Activated T-helper 2 cell treated with anti-CD3 and anti-CD28 coated beads, Interferon-gamma antibody, Interleukin-2, Interleukin-4, amounts not matched to agents 10 μg/mL and 5 μg/mL and 100 μg/mL, durations not matched to agents 14 hours and 24 hours and 36 hours (primary cell): ENCODE results near the gene KIAA0040. TPM values are rescaled to one million over a fixed set of nuclear protein-coding genes. Genes with fewer than 3 reads are reported as not detected.

Source experiments
- DNase-seq: peaks from one replicate; pipeline ENCODE4 v3.0.0; 2021; ENCODE audit warnings: low spot score
- H3K27ac Mint-ChIP-seq: one replicate; pipeline ENCODE4 v1.8.0; 2021; ENCODE audit warnings: mixed read lengths
- H3K27me3 Mint-ChIP-seq: one replicate; pipeline ENCODE4 v1.8.0; 2021; ENCODE audit warnings: low read depth, mixed read lengths
- H3K36me3 Mint-ChIP-seq: one replicate; pipeline ENCODE4 v1.8.0; 2021; ENCODE audit warnings: low read depth, mixed read lengths
- H3K4me1 Mint-ChIP-seq: one replicate; pipeline ENCODE4 v1.8.0; 2021; ENCODE audit warnings: low read depth, mixed read lengths
- H3K4me3 Mint-ChIP-seq: one replicate; pipeline ENCODE4 v1.8.0; 2021; ENCODE audit warnings: low read depth, mild to moderate bottlenecking, moderate library complexity, mixed read lengths
- H3K9me3 Mint-ChIP-seq: one replicate; pipeline ENCODE4 v1.8.0; 2021; ENCODE audit warnings: mixed read lengths
- intact Hi-C: fragments of 100-400 bp; cut with micrococcal nuclease; formaldehyde crosslinking; loops from one replicate; pipeline ENCODE4 v1.15.1; 2023
- total RNA-seq: library from RNA; stranded (reverse); gene quantifications from 2 replicates; pipeline ENCODE4 v1.2.3, GENCODE V29; 2022

KIAA0040 gene
- total RNA-seq, 1 donor from 2014 or later, result 35.3 TPM

- no peak for DNase-seq
- no peak overlapping the region for H3K27ac Mint-ChIP-seq
- H3K4me1 Mint-ChIP-seq, result peaks cover 36% of the 10 kb centered on the region
- no peaks in the 10 kb centered on the region for H3K27me3 Mint-ChIP-seq
- H3K36me3 Mint-ChIP-seq, result peaks cover 11% of the 10 kb centered on the region
- H3K9me3 Mint-ChIP-seq, result peaks cover 14% of the 10 kb centered on the region
- intact Hi-C loops, result no loop called here
- H3K4me3 Mint-ChIP-seq, result no peak overlapping the region
Measured at GRCh38 chr1:175216444-175216843, 23.9 kb upstream of the KIAA0040 start.

- no peak overlapping the region for H3K4me3 Mint-ChIP-seq
- H3K9me3 Mint-ChIP-seq, result peaks cover 15% of the 10 kb centered on the region
- no peak overlapping the region for H3K27ac Mint-ChIP-seq
- peaks cover 11% of the 10 kb centered on the region for H3K36me3 Mint-ChIP-seq
- no peak for DNase-seq
- no peaks in the 10 kb centered on the region for H3K27me3 Mint-ChIP-seq
- intact Hi-C loops, result no loop called here
- peaks cover 61% of the 10 kb centered on the region for H3K4me1 Mint-ChIP-seq
Measured at GRCh38 chr1:175211656-175212055, 19.1 kb upstream of the KIAA0040 start.

- Mint-ChIP-seq H3K4me1 (peaks cover 64% of the 10 kb centered on the region), H3K36me3 (peaks cover 11% of the 10 kb centered on the region), H3K27ac (peak overlapping the region; percentile 45), H3K27me3 (no peaks in the 10 kb centered on the region), H3K9me3 (peaks cover 17% of the 10 kb centered on the region), H3K4me3 (no peak overlapping the region)
- intact Hi-C loops, result no loop called here
- DNase-seq, result no peak
Measured at GRCh38 chr1:175210744-175211143, 18.2 kb upstream of the KIAA0040 start.

- peak overlapping the region; percentile 78 for H3K4me3 Mint-ChIP-seq
- peaks cover 69% of the 10 kb centered on the region for H3K4me1 Mint-ChIP-seq
- no peak for DNase-seq
- H3K27ac Mint-ChIP-seq, result peak overlapping the region; percentile 98
- no peaks in the 10 kb centered on the region for H3K27me3 Mint-ChIP-seq
- intact Hi-C loops, result loop anchor here (1.0 to 5.0 kb wide), 2 partner anchors 17 to 52 kb away; partner anchors contain the start of gene KIAA0040
- peaks cover 11% of the 10 kb centered on the region for H3K36me3 Mint-ChIP-seq
- peaks cover 17% of the 10 kb centered on the region for H3K9me3 Mint-ChIP-seq
Measured at GRCh38 chr1:175209493-175209921, 16.9 kb upstream of the KIAA0040 start.

- Mint-ChIP-seq H3K27ac (peak overlapping the region; percentile 98), H3K36me3 (peaks cover 8% of the 10 kb centered on the region), H3K9me3 (peaks cover 11% of the 10 kb centered on the region), H3K27me3 (no peaks in the 10 kb centered on the region), H3K4me1 (peaks cover 72% of the 10 kb centered on the region), H3K4me3 (peak overlapping the region; percentile 78)
- intact Hi-C loops, result loop anchor here (1.0 to 5.0 kb wide), 2 partner anchors 17 to 52 kb away; partner anchors contain the start of gene KIAA0040
- DNase-seq, result peak; percentile 60
Measured at GRCh38 chr1:175208773-175209492, 16.4 kb upstream of the KIAA0040 start.

GRCh38 chr1:175207971-175208370 is 15.4 kb upstream of the KIAA0040 start:
- DNase-seq, result no peak
- Mint-ChIP-seq H3K36me3 (no peaks in the 10 kb centered on the region), H3K4me1 (peaks cover 68% of the 10 kb centered on the region), H3K9me3 (peaks cover 3% of the 10 kb centered on the region), H3K27me3 (no peaks in the 10 kb centered on the region), H3K4me3 (no peak overlapping the region), H3K27ac (no peak overlapping the region)
- intact Hi-C loops, result loop anchor here (5.0 kb wide), 1 partner anchor 51 kb away; no protein-coding TSS in a partner anchor

GRCh38 chr1:175206687-175207086 is 14.1 kb upstream of the KIAA0040 start:
- Mint-ChIP-seq H3K27me3 (no peaks in the 10 kb centered on the region), H3K27ac (no peak overlapping the region), H3K4me1 (peaks cover 57% of the 10 kb centered on the region), H3K9me3 (peaks cover 3% of the 10 kb centered on the region), H3K36me3 (no peaks in the 10 kb centered on the region), H3K4me3 (no peak overlapping the region)
- intact Hi-C loops, result loop anchor here (5.0 kb wide), 1 partner anchor 49 kb away; no protein-coding TSS in a partner anchor
- no peak for DNase-seq

- H3K27ac Mint-ChIP-seq, result peak overlapping the region; percentile 44
- peaks cover 3% of the 10 kb centered on the region for H3K9me3 Mint-ChIP-seq
- peaks cover 34% of the 10 kb centered on the region for H3K4me1 Mint-ChIP-seq
- no peak overlapping the region for H3K4me3 Mint-ChIP-seq
- no peaks in the 10 kb centered on the region for H3K27me3 Mint-ChIP-seq
- no peak for DNase-seq
- intact Hi-C loops, result no loop called here
- no peaks in the 10 kb centered on the region for H3K36me3 Mint-ChIP-seq
Measured at GRCh38 chr1:175204330-175204729, 11.8 kb upstream of the KIAA0040 start.

GRCh38 chr1:175203570-175204068 is 11.0 kb upstream of the KIAA0040 start:
- no peaks in the 10 kb centered on the region for H3K36me3 Mint-ChIP-seq
- H3K4me3 Mint-ChIP-seq, result no peak overlapping the region
- DNase-seq, result no peak
- intact Hi-C loops, result no loop called here
- no peak overlapping the region for H3K27ac Mint-ChIP-seq
- H3K4me1 Mint-ChIP-seq, result peaks cover 26% of the 10 kb centered on the region
- no peaks in the 10 kb centered on the region for H3K27me3 Mint-ChIP-seq
- H3K9me3 Mint-ChIP-seq, result peaks cover 3% of the 10 kb centered on the region

- no peak for DNase-seq
- Mint-ChIP-seq H3K27me3 (no peaks in the 10 kb centered on the region), H3K4me1 (peaks cover 16% of the 10 kb centered on the region), H3K4me3 (no peak overlapping the region), H3K27ac (no peak overlapping the region), H3K36me3 (no peaks in the 10 kb centered on the region), H3K9me3 (no peaks in the 10 kb centered on the region)
- intact Hi-C loops, result no loop called here
Measured at GRCh38 chr1:175200678-175201521, 8.3 kb upstream of the KIAA0040 start.

GRCh38 chr1:175198332-175198731 is 5.8 kb upstream of the KIAA0040 start:
- intact Hi-C loops, result loop anchor here (10.0 kb wide), 1 partner anchor 1044 kb away; the partner anchor contains the start of gene RABGAP1L
- H3K4me3 Mint-ChIP-seq, result no peak overlapping the region
- no peaks in the 10 kb centered on the region for H3K36me3 Mint-ChIP-seq
- H3K27me3 Mint-ChIP-seq, result no peaks in the 10 kb centered on the region
- no peaks in the 10 kb centered on the region for H3K9me3 Mint-ChIP-seq
- no peak overlapping the region for H3K27ac Mint-ChIP-seq
- peaks cover 20% of the 10 kb centered on the region for H3K4me1 Mint-ChIP-seq
- DNase-seq, result no peak

- peaks cover 21% of the 10 kb centered on the region for H3K4me1 Mint-ChIP-seq
- no peaks in the 10 kb centered on the region for H3K27me3 Mint-ChIP-seq
- no peak overlapping the region for H3K4me3 Mint-ChIP-seq
- no peaks in the 10 kb centered on the region for H3K36me3 Mint-ChIP-seq
- H3K27ac Mint-ChIP-seq, result no peak overlapping the region
- intact Hi-C loops, result loop anchor here (10.0 kb wide), 1 partner anchor 1043 kb away; the partner anchor contains the start of gene RABGAP1L
- H3K9me3 Mint-ChIP-seq, result no peaks in the 10 kb centered on the region
- no peak for DNase-seq
Measured at GRCh38 chr1:175197531-175197930, 5.0 kb upstream of the KIAA0040 start.
